ENCODE measurements around the gene MSL2.
"Not testable (repeated sequence)": the region's sequence is repeated elsewhere in the genome, so short reads cannot be mapped to it uniquely, and the experiment has no call there.

GRCh38 chr3:136198462-136199078, 2.4 kb upstream of the MSL2 start:
- TF ChIP-seq CTCF (IDR thresholded peaks at IDR 0.05; ENCODE audit: control extremely low read depth in 1 of 3, insufficient read depth in 1 of 3, low read depth in 1 of 3, low read length in 3 of 3); POLR2A (IDR thresholded peaks at IDR 0.05; ENCODE audit: control extremely low read depth in 1 of 2, low read depth in 2 of 2, low read length in 2 of 2); MAFK (IDR thresholded peaks at IDR 0.05; ENCODE audit: low read depth, low read length); JUN (IDR thresholded peaks at IDR 0.05; ENCODE audit: low read depth, low read length); SIX5 (IDR thresholded peaks at IDR 0.05; ENCODE audit: low read depth, low read length); TAF1 (IDR thresholded peaks at IDR 0.05; ENCODE audit: low read depth, low read length); ZNF274 (IDR thresholded peaks at IDR 0.05; ENCODE audit: borderline replicate concordance, extremely low read depth, low read length): not testable (repeated sequence)
